Heart right ventricle (tissue), 16 donors: ENCODE results near the gene CASP8AP2. TPM values are rescaled to one million over a fixed set of nuclear protein-coding genes. Genes with fewer than 3 reads are reported as not detected.
A peak's percentile ranks its signal among the peaks of the same experiment; 100 is the strongest.
"Not testable (repeated sequence)": the region's sequence is repeated elsewhere in the genome, so short reads cannot be mapped to it uniquely, and the experiment has no call there.

Experiments used
- ATAC-seq, 8 donors: fragments of 200-7000 bp; cut with Tn5 transposase; one replicate each; pipeline ENCODE4 v1.9.1; 2020; ENCODE audit warnings: mild to moderate bottlenecking in 8 of 8, moderate library complexity in 8 of 8, moderate number of reproducible peaks in 1 of 8
- DNase-seq, 2 donors: peaks; one replicate each; pipeline ENCODE4 v3.0.0-alpha.2; 2020
- H3K27ac ChIP-seq, 10 donors: fragments of 200-600 bp; sonication (generic) in 2 of 10; one replicate each; pipeline versions ENCODE4 v1.5.0 to v1.8.0; 2020 to 2022; ENCODE audit warnings: mild to moderate bottlenecking in 3 of 10
- H3K27me3 ChIP-seq, 7 donors: fragments of 200-600 bp; one replicate each; pipeline ENCODE4 v1.8.0; 2021 to 2022; ENCODE audit warnings: mild to moderate bottlenecking in 2 of 7
- H3K36me3 ChIP-seq, 9 donors: fragments of 200-600 bp; sonication (generic) in 1 of 9; one replicate each; pipeline versions ENCODE4 v1.5.0 to v1.8.0; 2020 to 2022; ENCODE audit warnings: mild to moderate bottlenecking in 2 of 9
- H3K4me1 ChIP-seq, 9 donors: fragments of 200-600 bp; sonication (generic) in 1 of 9; one replicate each; pipeline versions ENCODE4 v1.5.0 to v1.8.0; 2020 to 2022; ENCODE audit warnings: mild to moderate bottlenecking in 4 of 9
- H3K4me3 ChIP-seq, 10 donors: fragments of 200-600 bp; sonication (generic) in 2 of 10; one replicate each; pipeline versions ENCODE4 v1.5.0 to v1.8.0; 2020 to 2022; ENCODE audit warnings: mild to moderate bottlenecking in 7 of 10, moderate library complexity in 2 of 10
- H3K9me3 ChIP-seq, 11 donors: fragments of 200-600 bp in 10 of 11; sonication (generic) in 2 of 11; one replicate each; pipeline versions ENCODE4 v1.5.0 to v1.8.0; 2013 to 2022; ENCODE audit warnings: mild to moderate bottlenecking in 2 of 11, control low read depth in 1 of 11, moderate library complexity in 1 of 11
- WGBS, 2 donors: extraction: QIAGEN DNeasy Blood & Tissue Kit; methylation state at CpG; one replicate each; pipeline ENCODE4 v1.1.7; 2013; ENCODE audit warnings: inconsistent platforms in 1 of 2; 5-methylcytosine and 5-hydroxymethylcytosine counted together
- intact Hi-C, 10 donors: fragments of 100-400 bp; cut with DNase I; formaldehyde crosslinking; loops; one replicate each; pipeline versions ENCODE4 v1.11.1 to v1.14.2; 2022
- polyA plus RNA-seq, 2 donors: library from polyadenylated mRNA; stranded (reverse); fragments of 200-250 nt; gene quantifications; one replicate each; pipeline ENCODE4 v1.2.3, GENCODE V29; 2013
- total RNA-seq, 10 donors: library from RNA; stranded (reverse); fragmentation: NEBNext Ultra II Directional in 3 of 10; extraction: Animal tissue kit (Norgen Biotek cat#: 25700) in 3 of 10; gene quantifications; one replicate each; pipeline versions ENCODE4 v1.2.1 to v1.2.4, GENCODE V29; 2021 to 2023
- TF ChIP-seq, protein P1 (sequence below), 9 donors: fragments of 200-600 bp; sonication (generic) in 2 of 9; IDR thresholded peaks; one replicate each; pipeline versions ENCODE4 v1.5.0 to v1.8.0; 2021 to 2022; ENCODE audit warnings: antibody characterized with exemption in 9 of 9, mild to moderate bottlenecking in 5 of 9, moderate library complexity in 1 of 9
- donor health status: Arrhythmogenic right ventricular cardiomyopathy.
- donor health status: ischemic (EF 13 %, LVEDD 7.1; RV severe dilation, severe dysfunction).
- donor health status: healthy with polysubstance abuse.
- donor health status: DM: no; HTN: yes; CAD: no.
- donor health status: DM: no; HTN: no; CAD: no.
- donor health status: ischemic (EF 25% LVEDD 6.9; RV normal size, moderate dysfunction).
- donor health status: ischemic (EF 25% LVEDD 5.7; RV mildly dilated, moderate dysfunction).
- donor health status: healthy.
- donor health status: DM: yes; HTN: yes; CAD: no.
- donor health status: Ischemic cardiomyopathy.
- donor health status: ischemic (EF 35%, LVEDD 5.7; RV mildly dilated, moderate dysfunction).
- donor health status: nonischemic (EF 11% LVEDD 7.7; RV severe dilation, severe dysfunction).
- donor health status: DM: yes; HTN: yes; CAD: no.
- donor health status: PGD.
- donor health status: ischemic (EF 29% LVEDD 5.4; RV normal size, mild dysfunction).
- donor health status: nonischemic (EF 23%, LVEDD 6.1; RV moderate dilation, normal function).

CASP8AP2 gene
- total and polyA plus RNA-seq, 12 donors, result 2.2 to 15.9 (median 10.9) TPM

DNA sequence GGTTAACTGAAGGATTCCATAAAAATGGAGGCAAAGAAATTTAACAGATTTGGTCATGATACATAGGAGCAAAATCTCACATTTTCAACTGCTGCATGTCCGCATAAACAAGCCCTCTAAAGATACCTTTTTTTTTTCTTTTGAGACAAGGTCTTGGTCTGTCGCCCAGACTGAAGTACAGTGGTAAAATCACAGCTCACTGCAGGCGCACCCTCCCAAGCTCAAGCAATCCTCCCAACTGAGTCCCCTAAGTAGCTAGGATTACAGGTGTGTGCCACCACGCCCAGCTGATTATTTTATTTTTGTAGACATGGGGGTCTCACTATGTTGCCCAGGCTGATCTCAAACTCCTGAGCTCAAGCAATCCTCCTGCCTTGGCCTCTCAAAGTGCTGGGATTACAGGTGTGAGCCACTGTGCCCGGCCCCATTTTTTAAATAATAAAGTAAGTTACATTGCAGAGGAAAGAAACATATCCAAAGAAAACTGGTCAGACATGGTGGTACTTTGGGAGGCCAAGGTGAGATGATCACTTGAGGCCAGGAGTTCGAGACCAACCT, 23.8 kb upstream of the CASP8AP2 start:
- Histone ChIP-seq H3K27me3 (no peaks in the 10 kb centered on the region), H3K27ac (no peak overlapping the region), H3K36me3 (peaks cover 0 to 25% (median 7%) of the 10 kb centered on the region in 9 donors), H3K4me3 (no peak overlapping the region), H3K4me1 (peaks cover 0 to 7% (median 0%) of the 10 kb centered on the region in 9 donors), H3K9me3 (no peaks in the 10 kb centered on the region)
- TF ChIP-seq, protein P1, sequence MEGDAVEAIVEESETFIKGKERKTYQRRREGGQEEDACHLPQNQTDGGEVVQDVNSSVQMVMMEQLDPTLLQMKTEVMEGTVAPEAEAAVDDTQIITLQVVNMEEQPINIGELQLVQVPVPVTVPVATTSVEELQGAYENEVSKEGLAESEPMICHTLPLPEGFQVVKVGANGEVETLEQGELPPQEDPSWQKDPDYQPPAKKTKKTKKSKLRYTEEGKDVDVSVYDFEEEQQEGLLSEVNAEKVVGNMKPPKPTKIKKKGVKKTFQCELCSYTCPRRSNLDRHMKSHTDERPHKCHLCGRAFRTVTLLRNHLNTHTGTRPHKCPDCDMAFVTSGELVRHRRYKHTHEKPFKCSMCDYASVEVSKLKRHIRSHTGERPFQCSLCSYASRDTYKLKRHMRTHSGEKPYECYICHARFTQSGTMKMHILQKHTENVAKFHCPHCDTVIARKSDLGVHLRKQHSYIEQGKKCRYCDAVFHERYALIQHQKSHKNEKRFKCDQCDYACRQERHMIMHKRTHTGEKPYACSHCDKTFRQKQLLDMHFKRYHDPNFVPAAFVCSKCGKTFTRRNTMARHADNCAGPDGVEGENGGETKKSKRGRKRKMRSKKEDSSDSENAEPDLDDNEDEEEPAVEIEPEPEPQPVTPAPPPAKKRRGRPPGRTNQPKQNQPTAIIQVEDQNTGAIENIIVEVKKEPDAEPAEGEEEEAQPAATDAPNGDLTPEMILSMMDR (IDR thresholded peaks at IDR 0.05), result no peak
- DNase-seq, result no peak
- intact Hi-C loops, result no loop called here
- ATAC-seq, result peak in 1 of 8 donors; percentile 39
- 83 to 91% methylated on average over 6 of the region's 6 CpGs for WGBS, 2 donors

DNA sequence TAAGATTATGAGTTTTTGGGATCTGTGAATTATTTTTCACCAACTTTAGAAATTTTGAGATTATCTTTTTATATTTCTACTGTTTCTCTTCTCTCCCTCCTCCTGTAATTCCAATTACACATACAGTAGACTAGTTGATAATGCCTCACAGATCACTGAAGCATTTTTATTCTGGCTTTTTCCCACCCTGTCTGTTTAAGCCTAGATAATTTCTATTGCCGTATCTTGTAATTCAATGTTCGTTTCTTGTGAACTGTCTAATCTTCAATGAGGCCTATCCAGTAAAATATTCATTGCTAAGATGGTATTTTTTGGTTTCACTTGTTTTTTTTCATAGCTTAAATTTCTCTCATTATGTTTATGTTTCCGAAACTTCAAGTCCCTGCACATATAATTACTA, 22.1 kb upstream of the CASP8AP2 start:
- peaks cover 0 to 7% (median 0%) of the 10 kb centered on the region in 9 donors for H3K4me1 ChIP-seq
- no peaks in the 10 kb centered on the region for H3K27me3 ChIP-seq
- no peaks in the 10 kb centered on the region for H3K9me3 ChIP-seq
- H3K4me3 ChIP-seq, result no peak overlapping the region
- H3K36me3 ChIP-seq, result peaks cover 0 to 8% (median 0%) of the 10 kb centered on the region in 9 donors
- DNase-seq (no peak), ATAC-seq (no peak)
- TF ChIP-seq, protein P1 (IDR thresholded peaks at IDR 0.05), result no peak
- no peak overlapping the region for H3K27ac ChIP-seq
- WGBS, 2 donors, result 90 to 92% methylated on average over 3 of the region's 3 CpGs
- intact Hi-C loops, result no loop called here

DNA sequence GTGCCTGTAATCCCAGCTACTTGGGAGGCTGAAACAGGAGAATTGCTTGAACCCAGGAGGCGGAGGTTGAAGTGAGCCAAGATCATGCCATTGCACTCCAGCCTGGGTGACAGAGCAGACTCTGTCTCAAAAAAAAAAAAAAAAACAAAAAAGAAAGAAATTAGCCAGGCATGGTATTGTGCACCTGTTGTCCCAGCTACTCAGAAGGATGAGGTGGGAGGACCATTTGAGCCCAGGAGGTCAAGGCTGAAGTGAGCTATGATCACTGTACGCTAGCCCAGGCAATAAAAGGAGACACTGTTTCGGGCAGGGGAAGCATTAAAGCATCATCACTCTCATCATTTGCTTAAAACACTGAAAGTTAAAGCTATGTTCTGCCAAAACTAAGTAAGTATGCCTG, 16.3 kb upstream of the CASP8AP2 start:
- H3K27me3 ChIP-seq, ATAC-seq, H3K4me3 ChIP-seq, H3K27ac ChIP-seq, H3K9me3 ChIP-seq, H3K36me3 ChIP-seq, intact Hi-C loops, DNase-seq: not testable (repeated sequence)
- H3K4me1 ChIP-seq, result peaks cover 0 to 15% (median 12%) of the 10 kb centered on the region in 9 donors
- 97% methylated on average over 3 of the region's 3 CpGs for WGBS, 2 donors

DNA sequence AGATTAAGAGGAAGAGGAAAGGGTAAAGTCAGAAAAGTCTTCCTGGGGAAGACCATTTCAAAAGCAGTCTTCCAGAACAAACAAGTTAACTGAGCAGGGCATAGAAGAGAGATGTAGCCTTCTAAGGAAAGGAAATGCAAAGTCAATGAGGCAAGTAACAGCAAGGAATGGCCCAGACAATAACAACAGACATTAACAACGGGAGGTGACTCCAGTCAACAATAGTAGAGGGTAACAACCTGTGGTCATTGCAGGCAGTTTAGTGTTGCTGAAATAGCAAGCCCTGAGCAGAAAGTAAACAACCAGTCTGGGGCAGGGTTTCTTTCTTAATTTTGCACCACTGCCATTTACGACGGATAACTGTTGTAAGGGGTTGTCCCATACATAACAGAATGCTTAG, 12.2 kb upstream of the CASP8AP2 start:
- Histone ChIP-seq H3K27ac (no peak overlapping the region), H3K4me1 (peaks cover 0 to 32% (median 22%) of the 10 kb centered on the region in 9 donors), H3K27me3 (no peaks in the 10 kb centered on the region), H3K36me3 (no peaks in the 10 kb centered on the region), H3K4me3 (no peak overlapping the region), H3K9me3 (no peaks in the 10 kb centered on the region)
- no peak for ATAC-seq
- DNase-seq, result no peak
- WGBS, 2 donors, result 73 to 74% methylated on average over 3 of the region's 3 CpGs
- intact Hi-C loops, result no loop called here
- TF ChIP-seq, protein P1 (IDR thresholded peaks at IDR 0.05), result no peak

DNA sequence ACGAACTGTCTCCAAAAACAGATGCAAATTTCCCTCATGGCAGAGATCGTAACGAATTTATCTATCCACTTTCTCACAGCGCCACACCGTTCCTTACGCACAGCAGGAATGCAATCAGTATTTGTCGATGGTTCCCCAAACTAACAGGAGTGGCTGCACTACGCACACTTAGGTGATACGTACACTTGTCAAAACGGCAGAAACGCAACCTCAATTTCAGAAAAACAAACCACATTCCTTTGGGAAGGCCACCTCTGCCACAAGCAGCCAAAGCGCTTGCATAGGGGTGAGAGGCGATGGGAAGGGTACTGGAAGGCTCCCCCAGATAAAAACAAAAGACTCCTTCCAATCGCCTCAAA, 10.7 kb upstream of the CASP8AP2 start:
- Histone ChIP-seq H3K36me3 (no peaks in the 10 kb centered on the region), H3K4me3 (peak overlapping the region; percentile 46 to 98 (median 86)), H3K27ac (peak overlapping the region in 9 of 10 donors; percentile 78 to 94 (median 84)), H3K27me3 (no peaks in the 10 kb centered on the region), H3K9me3 (no peaks in the 10 kb centered on the region), H3K4me1 (peaks cover 0 to 32% (median 22%) of the 10 kb centered on the region in 9 donors)
- TF ChIP-seq, protein P1 (IDR thresholded peaks at IDR 0.05), result no peak
- ATAC-seq, result peak; percentile 1 to 41 (median 22)
- DNase-seq, result no peak
- intact Hi-C loops, result loop anchor here in 1 of 10 donors (1.0 kb wide), 1 partner anchor 10 kb away; the partner anchor contains the start of gene CASP8AP2
- WGBS, 2 donors, result 0% methylated on average over 14 of the region's 14 CpGs
